ENCODE data around the gene FBXO21.

- no peak for TF ChIP-seq CTCF (IDR thresholded peaks at IDR 0.05)
- TF ChIP-seq POLR2AphosphoS5 (IDR thresholded peaks at IDR 0.05), result no peak
- no peak for TF ChIP-seq POLR2A (IDR thresholded peaks at IDR 0.05)
Observed at GRCh38 chr12:117167769-117168168, 22.5 kb downstream of the FBXO21 start.
